HG03135 (cell line): ENCODE results near the gene DOK1.

Experiments used
- ATAC-seq: cut with Tn5 transposase; IDR thresholded peaks from one replicate; pipeline ENCODE4 v1.9.1; 2021; ENCODE audit warnings: mild to moderate bottlenecking, moderate library complexity; ENCODE audit not compliant: unreplicated experiment

The DOK1 gene

DNA sequence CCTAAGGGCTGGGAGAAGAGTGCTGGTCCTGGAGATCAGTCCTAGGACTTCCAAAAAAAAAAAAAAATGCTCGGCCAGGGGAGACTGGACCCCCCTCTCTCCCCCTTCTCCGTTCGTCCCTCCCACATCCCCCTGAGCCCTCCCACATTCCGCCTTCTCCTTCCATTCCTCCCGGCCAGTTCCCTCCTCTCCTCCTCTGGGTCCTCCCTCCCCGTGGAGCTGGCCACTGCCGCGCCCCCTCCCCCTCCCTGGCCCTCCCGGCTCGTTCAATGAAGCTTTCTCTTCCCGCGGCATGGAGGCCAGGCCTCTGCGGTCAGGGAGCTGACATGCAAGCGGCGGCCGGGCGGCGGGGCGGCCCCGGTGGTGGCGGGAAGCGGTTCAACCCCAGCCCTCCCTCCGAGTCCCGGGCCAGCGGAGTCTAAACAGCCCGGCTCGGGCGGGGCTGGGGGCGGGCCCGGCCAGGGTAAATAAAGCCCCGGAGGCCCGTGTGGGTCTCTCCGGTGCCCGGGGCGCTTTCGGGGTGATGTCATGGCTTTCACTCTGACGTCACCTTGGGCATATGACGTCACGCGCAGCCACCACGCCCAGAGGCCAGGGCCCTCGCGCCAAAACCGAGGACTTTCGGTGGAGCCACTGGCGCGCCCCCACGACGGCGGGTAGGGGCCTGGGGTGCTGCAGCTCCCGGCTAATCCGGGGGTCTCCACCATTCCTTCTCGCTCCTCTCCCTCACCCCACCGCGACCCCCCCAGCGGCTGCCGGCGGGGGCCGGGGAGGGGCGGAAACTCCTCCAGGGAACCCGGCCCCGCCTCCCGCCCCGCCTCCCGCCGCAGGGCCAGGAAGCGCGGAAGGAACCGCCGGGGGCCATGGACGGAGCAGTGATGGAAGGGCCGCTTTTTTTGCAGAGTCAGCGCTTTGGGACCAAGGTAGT lies at the start of gene DOK1, which contains the start of gene LOXL3:
DOK1 (plus strand) TSS at position 829 of the 928 bp plus-strand sequence; CDS start at position 864, 35 bp downstream.
LOXL3 (minus strand) TSS at position 51 of the 928 bp plus-strand sequence. CDS start 1,308 bp downstream, outside the sequence.
- ATAC-seq, result peak; percentile 57

DNA sequence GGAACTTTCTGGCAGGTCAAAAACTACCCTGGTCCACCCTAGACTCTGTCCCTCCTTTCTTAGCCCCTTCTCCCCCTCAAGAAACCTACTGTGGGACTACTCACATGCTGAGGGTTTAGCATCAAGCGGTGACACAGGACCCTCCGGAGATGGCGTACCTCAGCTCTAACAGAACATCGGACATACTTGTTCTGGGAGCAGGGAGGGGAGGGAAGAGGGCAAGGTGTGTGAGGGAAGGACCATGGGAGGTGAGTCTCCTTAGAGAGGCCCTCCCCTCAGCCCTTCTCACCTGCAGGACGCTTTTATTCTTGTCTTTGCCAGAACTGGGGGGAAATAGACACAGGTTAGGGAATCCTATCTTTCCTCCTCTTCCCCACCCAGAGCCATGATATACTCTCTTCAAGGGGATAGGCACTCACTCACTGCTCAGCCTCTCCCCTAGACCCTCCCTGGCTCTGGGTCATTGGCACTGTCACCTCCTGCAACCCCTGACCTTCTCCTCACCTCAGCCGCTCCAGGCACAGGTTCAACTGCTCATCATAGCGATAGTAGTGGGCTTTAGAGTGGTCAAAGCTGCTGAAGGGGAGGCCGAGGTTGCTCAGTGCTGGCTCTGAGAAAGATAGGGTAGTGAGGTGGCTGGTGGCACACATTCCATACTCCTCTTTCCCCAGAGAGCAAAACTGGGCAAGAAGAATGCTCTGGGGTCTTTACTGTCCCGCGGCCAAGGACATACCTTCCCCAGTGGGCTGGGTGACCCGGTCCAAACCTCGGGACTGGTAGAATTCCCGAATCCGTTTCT lies 48.9 kb upstream of the DOK1 start:
- no peak for ATAC-seq

DNA sequence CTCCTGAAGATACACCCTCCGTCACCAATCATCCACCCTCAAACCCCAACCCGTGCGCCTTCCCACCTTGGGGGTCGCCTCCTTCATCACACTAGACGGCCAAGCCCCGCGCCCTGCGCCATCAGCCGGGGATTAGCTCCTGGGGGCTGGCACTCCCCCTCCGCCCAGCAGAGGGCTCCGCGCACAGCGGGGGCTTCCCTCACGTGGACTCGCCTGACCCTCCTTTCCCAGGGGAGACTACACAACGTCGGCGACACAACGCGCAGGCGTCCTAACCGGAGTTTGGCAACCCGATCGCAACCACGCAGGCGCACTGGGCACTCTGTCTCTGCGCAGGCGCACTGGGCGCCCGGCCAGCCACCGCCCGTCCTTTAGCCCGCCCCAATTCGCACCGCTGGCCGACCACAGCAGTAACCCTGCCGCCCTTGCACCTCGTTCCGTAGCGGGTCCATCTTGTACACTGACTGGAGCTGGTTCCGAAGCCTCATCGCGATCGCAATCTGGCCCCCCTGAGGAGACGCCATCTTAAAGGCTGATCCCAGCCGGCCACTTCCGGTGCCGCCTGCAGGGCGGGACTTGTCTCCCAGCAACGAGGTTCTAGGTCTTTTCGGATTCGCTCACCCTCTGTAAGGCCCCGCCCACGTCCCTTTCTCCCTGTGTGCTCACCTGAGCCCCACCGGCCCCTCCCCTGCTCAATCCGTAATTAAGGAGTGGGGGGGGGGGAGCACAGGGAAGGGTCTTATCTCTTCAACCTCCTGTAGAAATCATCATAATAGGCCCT lies 47.2 kb upstream of the DOK1 start, which contains the start of gene PCGF1:
PCGF1 (minus strand) TSS at position 551 of the 781 bp plus-strand sequence; CDS start at position 524, 27 bp downstream.
- ATAC-seq, result peak; percentile 86

DNA sequence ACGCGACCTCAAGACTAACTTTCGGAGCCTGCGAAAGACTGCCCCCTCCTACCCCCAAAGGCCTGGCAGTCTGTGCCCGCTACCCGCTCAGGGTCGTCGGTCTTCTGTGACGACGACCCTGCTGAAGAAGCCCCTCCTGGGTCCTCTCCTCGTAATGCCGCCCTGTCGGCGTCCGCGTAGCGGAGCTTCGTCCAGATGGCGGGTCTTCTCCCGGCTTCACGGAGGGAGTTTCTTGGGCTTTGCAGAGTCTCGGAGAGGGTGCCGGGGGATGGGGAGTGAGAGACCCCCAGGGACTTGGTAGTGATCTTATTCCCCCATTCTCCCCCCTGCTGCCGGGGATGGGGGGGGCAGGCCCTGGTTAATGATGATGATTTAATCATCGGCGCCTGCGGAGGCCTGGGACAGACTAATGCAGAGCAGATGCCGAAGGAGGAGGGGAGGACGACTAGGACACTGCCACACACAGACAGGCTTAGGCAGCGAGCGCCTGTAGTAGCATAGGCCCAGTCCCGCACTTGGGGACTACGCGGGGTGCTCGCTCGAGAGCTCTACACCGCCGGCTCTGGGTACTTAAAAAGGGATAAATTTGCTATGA lies 46.5 kb upstream of the DOK1 start:
- peak; percentile 10 for ATAC-seq

DNA sequence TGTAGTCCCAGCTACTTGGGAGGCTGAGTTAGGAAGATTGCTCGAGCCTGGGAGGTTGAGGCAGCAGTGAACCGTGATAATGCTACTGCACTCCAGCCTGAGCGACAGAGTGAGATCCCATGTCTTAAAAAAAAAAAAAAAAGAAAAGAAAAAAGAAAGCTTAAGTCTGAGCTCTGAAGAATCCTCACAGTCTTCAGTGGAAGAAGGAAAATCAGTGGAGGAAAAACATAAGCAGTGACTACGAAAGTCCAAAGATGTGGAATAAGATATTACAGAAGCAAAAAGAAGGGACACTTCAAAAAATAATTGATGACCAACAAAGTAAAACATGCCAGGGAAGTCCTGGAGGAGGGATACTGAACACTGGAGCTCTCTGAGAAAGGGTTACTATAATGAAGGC lies 44.2 kb upstream of the DOK1 start:
- no peak for ATAC-seq

DNA sequence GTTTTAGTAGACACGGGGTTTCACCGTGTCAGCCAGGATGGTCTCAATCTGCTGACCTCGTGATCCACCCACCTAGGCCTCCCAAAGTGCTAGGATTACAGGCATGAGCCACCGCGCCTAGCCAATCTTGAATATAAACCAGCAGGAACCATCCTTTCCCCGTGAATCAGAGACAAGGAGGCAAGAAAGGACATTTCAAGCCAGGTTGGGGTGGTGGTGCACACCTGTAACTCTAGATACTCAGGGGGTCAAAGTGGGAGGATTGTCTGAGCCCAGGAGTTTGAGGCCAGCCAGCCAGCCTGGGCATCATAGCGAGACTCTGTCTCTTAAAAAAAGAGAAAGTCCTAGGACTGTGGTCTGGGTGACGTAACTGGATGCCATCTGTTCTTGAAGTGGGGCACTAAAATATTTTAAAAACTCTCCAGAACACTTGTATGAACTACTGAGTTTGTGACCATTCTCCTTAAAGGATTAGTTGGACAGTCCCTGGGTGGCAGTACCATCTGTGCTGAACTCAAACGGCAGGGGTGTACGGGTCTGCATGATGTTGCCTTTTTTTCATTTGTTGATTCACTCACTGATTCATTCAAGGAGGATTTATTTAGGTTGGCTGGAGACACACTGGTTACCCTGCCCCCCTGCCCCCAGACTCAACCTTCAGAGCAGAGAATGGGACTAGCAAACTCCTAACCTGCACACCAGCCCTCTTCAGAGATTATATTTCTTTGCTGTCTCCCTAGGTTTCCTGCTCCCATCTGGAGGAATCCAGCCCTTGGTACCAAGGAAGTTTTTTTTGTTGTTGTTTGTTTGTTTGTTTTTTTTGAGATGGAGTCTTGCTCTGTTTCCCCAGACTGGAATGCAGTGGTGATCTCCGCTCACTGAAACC lies 43.2 kb upstream of the DOK1 start:
- ATAC-seq, result no peak

DNA sequence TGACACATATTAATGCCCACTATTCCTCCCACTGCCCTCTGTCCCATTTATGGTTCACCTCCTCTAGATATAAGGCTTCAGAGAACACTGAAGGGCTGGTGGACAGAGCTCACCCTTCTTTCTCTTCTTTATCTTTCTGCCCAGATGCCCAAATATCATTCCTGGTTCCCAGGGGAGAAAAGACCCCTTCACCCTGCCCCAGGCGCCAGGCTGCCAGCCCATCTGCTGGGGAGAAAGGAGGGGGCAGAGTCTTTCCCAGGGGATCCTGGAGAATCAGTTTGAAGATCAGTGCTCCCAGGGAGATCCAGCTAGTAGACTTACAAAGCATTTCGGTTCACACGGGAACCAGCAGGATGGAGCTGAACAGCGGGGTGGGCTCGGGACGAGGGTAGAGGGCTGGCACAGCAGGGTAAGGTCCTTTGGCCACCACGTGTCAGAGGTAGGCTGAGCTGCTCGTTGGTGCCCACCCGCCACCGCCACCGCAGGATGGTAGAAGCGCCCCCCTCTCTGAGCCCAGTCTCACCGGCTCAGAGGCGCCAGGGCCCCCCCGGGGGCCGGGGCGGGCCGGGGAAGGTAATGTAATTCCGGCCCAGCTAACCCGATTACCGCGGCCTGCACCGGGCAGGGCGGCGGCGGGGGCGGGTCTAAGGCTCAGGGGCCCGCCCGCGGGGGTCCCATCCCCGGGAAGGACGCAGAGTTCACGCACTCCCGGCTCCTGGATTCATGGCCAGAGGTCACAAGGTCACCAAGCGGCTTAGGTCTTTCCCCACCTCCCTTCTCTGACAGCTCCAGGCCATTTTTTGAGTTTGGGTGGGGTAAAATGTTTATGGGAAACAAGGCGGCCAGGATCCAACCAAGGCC lies 41.5 kb upstream of the DOK1 start:
- no peak for ATAC-seq

DNA sequence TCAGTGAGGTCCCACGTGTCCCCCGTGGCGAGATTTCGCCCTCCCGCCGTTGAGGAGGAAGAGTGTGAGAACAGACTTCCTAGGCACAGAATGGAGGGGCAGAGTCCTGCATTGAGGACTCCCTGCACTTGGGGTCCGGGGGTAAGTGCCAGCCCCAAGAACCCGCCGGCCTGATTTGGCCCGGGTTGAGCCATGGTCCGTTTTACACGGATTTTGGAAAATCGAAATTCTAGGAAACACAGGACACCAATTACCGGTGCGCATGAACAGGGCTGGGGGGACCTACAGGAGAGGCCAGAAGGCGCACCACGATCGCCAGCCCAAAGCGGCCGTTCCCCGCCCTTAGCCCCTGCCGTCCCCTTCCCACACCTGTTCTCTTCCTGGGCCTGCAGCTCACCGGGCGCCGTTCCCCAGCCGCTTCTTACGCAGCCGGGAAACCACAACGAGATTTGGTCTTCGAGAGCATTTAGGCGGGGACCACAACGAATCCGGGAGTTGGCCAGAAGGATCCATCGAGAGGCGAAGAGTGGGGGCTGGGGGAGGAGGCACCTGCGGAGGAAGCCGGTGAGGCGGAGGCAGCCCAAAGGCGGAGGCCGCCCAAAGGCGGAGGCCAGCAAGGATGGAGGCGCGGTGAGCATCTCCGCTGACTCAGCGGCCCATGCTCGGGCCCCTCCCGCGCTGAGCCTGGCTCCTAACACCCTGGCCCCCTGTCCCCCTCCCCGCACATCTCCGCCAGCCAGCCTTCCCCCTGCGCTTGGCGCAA lies 40.7 kb upstream of the DOK1 start:
- ATAC-seq, result no peak

DNA sequence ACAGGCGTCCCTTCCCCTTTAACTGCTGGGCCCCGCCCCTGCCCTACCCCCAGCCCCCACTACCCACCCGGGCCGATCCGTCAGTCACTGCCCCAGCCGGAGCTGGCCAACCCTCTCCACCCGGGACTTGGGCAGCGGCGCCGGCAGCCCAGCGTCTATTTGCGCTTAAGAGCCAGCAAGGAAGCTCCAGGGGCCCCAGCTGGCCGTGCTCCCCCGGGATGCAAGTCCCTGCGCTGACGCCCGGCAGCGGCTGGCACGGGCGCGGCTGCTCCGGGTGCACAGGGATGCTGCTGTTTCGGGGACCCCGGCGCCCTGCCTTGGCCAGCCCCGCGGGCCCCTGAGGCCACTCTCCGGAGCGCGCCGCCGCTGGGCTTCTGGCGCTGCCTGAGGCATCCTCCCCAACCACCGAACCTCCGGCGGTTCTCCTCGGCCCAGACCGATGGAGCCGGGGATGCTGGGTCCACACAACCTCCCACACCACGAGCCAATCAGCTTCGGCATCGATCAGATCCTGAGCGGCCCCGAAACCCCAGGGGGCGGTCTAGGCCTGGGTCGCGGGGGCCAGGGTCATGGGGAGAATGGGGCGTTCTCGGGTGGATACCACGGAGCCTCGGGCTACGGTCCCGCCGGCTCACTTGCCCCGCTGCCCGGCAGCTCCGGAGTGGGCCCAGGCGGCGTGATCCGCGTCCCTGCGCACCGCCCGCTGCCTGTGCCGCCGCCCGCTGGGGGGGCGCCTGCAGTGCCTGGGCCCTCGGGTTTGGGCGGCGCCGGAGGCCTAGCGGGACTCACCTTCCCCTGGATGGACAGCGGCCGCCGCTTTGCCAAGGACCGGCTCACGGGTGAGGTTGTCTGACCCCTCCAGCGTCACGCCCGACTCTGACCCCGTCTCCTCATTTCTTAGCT lies 39.9 kb upstream of the DOK1 start, which contains the start of gene TLX2:
TLX2 (plus strand) TSS at position 83 of the 903 bp plus-strand sequence; CDS start at position 440, 357 bp downstream.
- no peak for ATAC-seq

DNA sequence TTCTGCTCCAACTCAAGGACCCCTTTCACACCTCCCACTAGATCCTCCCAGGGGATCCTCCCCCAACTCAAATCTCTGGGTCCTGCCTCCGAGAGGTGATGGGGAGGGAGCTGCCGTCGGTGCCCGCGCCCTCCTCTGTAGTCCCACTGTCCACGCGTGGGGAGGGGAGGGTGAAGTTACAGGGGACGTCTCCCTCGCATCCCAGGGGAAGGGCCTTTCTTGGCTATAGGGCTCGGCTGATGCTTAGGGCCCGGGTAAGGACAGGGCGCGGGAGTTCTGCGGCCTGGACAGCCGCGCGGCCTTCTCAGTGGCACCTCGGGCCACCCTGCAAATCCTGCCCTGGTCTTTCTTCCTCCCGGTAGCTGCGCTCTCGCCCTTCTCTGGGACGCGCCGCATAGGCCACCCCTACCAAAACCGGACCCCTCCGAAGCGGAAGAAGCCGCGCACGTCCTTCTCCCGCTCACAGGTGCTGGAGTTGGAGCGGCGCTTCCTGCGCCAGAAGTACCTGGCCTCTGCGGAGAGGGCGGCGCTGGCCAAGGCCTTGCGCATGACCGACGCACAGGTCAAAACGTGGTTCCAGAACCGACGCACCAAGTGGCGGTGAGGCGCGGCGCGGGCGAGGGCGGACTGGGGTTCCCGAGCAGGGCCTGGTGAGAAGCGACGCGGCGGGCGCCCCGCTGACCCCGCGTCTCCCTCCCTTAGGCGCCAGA lies 39.1 kb upstream of the DOK1 start:
- no peak for ATAC-seq

DNA sequence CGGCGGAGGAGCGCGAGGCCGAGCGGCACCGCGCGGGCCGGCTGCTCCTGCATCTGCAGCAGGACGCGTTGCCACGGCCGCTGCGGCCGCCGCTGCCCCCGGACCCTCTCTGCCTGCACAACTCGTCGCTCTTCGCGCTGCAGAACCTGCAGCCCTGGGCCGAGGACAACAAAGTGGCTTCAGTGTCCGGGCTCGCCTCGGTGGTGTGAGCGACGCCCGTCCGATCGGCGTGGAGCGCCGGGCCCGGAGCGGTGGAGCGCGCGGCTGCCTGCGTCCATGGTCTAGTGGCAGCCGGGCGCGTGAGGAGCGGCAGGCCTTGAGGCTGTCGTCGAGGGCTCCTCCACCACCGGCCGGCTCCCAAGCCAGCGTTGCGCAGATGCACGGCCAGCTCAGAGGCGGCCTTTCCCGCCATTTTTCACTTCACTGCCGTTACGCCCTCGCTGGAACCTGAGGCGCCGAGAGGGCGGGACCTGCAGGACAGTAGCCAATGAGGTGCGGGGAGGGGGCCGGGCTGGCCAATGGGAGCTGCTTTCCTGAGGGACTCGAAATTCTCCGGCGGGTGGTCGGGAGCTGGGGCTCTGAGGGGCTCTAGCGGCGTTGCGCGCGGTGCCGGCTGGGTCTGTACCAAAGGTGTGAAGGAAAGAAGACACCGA lies 38.4 kb upstream of the DOK1 start:
- ATAC-seq, result no peak

DNA sequence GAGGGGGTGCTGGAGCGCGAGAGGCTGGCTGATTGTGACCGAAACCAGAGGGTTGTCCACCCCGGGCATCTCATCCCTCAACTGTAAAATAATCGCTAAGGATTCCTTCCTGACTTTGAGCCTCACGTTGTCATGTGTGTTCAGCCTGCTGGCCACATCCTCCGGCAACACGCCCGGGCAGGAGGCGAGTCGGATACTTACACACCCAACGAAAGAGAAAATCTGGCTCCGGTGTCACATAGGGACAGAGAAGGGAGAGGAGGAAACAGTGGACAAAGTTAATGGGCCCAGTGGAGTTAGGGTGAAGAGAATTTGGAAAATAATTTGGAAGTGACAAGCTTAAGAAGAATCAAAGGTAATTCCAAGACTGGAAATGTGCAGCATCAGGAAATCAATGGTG lies 37.9 kb upstream of the DOK1 start:
- ATAC-seq, result no peak

DNA sequence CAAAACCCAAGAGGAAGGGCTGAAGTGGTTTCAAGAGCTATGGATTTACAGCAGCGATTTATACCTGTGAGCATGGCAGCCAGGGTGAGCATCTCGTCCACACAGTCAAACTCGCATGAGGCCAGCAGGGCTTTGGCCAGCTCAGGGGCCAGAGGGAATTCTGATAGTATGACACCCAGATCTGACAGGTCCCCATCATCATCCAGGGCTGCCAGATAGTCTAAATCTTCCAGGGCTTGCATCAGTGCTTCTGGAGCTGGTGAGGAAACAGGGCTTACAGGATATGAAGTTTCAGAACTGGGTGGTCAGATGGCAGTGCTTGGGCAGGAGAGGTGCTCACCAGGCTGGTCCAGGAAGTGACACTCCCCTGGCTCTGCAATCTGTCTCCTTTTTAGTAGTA lies 32.0 kb upstream of the DOK1 start:
- ATAC-seq, result no peak

DNA sequence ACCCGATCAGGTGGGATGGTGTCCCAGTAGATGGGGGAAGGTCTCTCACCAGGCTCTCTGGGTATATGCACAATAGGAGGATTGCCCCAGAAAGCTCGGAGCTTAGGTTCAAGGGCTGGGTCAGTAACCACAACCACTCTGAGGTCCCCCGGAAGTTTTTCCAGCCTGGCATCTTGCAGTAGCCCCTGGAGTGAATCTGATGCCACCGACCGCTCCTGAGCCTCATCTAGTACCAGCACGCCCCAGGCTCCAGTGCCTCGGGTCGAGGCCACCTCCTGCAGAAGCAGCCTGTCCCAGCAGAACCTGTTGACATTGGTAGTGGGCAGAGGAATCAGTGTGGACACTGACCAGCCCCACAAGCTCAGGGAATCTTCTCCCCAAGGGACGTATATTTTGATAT lies 30.5 kb upstream of the DOK1 start:
- ATAC-seq, result no peak

DNA sequence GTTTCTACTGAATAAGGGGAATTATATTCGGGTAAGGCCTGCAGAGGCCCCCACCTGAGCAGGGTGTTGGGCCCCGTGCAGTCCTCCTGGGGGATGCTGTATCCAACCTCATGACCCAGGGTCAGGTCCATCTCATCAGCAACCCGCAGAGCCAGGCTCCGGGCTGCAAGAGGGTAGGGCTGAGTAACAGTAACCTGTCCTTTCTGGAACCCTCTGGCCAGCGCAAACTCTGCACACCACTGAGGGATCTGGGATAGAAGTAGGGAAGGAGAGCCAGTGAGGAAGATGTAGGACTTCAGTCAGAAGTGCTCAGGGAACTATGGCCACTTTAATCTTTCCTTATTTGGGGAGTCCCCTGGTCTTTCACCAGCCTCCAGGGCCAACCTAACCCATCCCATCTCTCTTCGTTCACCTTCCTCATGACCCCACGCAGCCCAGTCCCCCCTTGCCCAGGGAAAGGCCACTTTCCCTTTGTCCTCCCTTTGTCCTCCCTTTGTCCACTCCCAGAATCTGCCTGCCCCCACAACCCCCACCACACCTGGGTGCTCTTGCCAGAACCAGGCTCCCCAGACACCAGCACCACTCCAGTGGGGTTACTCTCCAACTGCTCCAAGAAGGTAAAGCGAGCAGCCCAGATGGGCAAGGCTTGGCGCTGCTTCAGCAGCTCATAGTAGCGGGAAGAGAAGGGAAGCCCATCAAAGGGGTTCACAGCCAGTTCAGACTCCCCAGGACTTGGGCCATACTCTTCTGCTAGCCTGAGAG lies 29.4 kb upstream of the DOK1 start:
- no peak for ATAC-seq
